Measurements from ENCODE around the gene KDM4B.

The KDM4B gene

DNA sequence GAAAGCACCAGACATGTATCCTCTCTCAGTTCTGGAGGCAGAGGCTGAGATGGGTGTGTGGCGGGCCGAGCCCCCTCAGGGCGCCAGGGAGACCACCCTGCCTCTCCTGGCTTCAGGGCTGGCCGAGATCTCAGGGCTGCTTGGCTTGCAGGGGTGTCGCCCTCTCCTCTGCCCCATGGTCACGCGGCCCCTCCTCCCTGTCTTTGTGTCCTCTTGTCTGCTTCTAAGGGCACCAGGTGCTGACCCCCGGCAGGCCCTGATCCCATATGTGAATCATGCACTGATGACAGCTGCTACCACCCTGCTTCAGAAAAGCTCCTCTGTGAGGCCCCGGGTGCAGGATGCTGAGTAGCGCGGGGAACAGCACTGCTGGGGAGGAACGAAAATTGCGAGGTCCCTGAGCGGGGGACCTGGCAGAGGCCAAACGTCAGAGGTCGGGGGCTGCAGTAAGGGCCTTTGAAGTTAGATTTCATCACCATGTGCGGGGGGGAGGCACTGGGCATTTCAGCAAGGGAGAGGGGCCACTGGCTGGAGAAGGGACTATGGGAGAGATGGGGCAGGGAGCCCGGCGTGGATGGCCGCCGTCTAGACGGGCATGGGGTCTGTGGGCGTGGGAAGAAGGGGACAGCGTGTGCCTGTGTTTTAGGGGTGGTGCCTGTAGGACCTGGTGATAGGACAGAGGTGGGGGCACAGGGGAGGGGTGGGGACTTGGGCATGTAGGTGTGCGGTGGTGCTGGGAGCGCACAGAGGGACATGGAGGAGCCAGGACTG lies 125.2 kb downstream of the KDM4B start:
- DNase-seq, result no peak

DNA sequence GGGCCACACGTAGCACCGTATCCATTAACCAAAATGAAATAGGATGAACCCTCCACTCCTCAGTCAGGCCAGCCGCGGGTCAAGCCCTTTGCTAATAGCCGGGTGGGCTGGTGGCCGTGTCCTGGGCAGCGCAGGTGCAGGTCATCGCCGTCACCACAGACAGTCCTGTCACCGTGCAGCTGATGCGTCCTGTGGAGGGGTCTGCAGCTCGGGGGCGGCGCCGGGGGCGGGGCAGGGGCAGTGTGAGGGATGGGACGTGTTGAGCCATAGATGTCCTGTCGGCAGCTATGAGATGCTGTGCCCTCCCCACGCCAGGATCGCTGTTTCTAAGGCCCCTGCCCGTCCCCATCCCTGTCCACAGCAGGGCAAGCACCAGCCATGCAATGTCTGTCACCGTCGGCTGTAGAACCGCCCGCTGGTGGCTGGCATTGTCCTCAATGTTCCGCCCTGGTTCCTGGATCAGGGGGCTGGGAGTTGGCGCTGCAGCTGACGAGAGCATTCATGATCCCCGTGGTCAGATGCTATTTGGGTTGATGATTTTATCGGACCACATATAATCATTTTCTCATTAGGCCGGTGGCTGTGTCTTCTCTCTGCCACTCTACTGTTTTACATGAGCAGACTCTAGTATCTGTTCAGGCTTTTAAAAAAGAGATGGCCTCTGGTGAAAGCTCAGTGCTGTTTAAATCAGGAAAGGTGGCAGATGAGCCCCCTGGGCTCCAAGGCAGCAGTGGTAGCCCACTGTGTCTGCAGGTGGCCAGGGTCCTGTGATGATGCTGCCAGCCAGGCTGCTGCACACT lies 126.1 kb downstream of the KDM4B start:
- DNase-seq, result no peak

DNA sequence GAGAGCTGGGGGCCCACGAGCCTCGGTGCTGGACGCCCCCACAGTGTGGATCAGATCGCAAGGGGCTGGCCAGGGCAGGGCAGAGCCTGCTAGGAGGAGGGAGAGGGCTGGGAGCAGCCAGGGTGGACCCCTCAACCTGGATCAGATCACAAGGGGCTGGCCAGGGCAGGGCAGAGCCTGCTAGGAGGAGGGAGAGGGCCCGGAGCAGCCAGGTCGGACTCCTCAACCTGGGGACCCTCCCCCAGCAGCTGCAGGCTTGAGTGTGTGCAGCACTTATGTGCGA lies 126.6 kb downstream of the KDM4B start:
- DNase-seq, result no peak

DNA sequence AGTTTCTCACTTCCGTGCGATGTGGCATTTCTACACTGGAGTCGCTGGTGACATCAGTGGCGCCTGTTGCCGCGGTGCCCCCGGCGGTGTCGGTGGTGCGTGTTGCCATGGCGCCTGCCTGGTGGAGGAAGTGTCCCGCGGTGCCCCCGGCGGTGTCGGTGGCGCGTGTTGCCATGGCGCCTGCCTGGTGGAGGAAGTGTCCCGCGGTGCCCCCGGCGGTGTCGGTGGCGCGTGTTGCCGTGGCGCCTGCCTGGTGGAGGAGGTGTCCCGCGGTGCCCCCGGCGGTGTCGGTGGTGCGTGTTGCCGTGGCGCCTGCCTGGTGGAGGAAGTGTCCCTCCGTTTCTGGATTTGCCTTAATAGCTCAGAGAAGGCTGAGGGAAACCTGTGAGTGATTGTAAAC lies 127.6 kb downstream of the KDM4B start:
- no peak for DNase-seq

DNA sequence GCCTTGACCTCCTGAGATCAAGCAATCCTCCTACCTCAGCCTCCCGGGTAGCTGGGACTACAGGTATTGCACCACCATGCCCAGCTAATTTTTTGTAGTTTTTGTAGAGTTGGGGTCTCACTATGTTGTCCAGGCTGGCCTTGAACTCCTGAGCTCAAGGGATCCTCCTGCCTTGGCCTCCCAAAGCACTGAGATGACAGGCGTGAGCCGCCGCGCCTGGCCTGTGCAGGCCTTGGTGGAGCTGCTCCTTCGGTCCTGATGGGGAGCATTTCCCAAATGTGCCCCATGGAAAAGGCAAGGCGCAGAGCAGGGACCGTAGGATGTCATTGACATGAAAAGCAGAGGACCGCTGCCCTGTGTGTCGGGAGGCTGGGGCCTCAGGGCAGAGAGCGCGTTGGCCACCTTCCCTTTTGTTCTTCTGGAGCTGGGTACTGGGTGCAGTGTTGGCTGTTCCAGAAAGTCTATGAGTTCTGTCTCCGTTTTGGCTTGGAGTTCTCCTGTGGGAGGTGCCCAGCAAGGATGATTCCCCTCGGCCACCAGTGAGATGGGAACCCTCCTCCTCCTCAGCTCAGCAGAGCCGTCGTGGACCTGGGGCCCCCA lies 128.5 kb downstream of the KDM4B start:
- DNase-seq, result no peak

DNA sequence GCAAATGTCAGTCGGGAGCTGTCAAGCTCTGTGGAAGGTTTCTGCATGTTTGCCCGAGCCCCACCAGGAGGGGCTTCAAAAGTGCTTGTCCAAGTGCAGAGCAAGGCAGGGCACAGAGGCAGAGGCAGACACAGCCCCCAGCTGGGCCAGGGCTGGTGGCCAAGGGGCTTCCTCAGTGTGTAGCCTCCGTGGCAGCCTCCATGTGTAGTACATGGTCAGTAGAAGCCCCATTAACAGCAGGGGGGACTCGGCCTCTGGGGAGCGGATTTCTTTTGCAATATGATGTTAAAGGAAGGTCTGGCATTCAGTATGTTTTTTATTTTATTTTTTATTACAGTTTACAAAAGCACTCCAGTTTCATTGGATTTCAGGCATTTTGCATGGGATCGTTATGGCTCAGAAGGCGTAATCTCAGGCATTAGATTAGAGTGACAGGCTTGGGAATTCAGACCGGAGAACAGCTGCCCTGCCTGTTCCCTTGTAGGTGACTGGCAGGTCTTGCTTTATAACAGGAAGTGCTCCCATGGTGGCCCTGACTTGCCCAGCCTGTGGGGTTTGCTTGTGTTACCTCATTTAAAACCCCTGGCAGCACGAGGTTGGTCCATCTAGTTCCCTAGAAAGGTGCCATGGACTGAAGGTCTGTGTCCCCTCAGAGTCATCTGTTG lies 129.2 kb downstream of the KDM4B start:
- DNase-seq, result no peak

DNA sequence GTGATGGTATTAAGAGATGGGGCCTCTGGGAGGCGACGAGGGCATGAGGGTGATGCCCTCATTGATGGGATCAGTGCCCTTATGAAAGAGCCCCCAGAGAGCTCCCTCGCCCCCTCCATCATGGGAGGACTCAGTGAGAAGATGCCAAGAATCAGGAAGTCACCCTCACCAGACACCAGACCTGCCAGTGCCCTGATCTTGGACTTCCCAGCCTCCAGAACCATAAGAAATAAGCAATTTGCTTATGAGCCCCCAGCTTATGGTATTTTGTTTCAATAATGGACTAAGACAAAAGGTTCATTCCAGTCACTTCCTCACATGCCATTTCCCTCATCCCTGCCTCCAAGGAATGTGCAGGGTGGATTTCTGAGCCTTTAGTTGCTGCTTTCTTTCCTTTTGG lies 129.7 kb downstream of the KDM4B start:
- DNase-seq, result no peak

DNA sequence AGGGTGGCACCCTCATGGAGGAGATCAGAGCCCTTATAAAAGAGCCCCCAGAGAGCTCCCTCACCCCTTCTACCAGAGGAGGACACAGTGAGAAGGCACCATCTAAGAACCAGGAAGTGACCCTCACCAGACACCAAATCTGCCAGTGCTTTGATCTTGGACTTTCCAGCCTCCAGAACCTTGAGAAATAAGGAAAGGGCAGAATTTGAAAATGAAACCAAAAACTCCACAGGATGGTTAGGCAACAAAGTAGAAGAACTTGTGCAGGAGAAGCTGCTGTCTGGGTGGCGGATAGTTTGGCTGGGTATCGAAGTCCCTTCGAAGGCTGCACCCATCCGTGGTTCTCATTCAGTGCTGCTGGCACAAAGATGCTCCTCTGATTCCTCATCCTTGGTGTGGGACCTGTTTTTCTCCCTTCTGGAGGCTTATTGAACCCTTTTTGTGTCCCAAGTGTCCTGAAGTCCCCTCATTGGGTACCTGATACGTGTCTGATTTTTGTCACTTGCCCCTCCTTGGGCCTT lies 130.8 kb downstream of the KDM4B start:
- DNase-seq, result no peak

DNA sequence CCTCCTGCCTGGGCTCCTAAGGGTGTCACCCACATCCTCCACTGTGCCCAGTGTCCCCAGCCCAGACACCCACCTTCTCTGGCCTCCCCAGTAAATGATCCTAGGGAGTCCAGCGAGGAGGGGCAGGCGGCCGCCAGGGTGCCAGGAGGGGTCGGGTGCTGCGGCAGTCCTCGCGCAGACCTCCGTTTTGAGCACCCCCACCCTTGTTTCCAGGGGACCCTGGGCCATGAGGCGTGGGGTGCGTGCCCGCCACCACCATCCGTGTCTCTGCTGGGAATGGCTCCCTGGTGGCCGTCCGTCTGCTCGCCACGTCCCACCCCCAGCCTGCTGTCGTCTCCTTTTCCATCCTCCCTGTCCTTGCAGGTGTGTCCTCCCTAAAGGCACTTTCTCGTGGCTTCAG lies 133.0 kb downstream of the KDM4B start:
- no peak for DNase-seq

DNA sequence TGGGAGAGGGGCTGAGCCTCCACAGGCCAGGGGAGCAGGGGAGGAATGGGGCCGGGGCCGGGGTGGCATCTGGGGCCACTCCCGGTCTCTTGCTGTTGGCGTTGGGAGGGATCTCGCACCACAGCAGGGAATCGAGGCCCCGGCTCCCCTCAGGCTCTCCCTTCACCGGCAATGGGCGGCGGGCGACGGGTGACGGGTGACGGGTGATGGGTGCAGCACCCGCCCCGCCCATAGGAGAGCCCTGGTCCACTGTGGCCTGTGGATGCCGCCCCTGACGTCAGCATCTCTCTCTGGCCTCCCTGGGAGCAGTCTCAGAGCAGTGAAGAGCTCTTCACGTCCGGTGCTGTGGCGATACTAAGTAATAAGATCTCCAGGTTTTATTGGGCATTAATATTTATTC lies 133.6 kb downstream of the KDM4B start:
- DNase-seq, result no peak

DNA sequence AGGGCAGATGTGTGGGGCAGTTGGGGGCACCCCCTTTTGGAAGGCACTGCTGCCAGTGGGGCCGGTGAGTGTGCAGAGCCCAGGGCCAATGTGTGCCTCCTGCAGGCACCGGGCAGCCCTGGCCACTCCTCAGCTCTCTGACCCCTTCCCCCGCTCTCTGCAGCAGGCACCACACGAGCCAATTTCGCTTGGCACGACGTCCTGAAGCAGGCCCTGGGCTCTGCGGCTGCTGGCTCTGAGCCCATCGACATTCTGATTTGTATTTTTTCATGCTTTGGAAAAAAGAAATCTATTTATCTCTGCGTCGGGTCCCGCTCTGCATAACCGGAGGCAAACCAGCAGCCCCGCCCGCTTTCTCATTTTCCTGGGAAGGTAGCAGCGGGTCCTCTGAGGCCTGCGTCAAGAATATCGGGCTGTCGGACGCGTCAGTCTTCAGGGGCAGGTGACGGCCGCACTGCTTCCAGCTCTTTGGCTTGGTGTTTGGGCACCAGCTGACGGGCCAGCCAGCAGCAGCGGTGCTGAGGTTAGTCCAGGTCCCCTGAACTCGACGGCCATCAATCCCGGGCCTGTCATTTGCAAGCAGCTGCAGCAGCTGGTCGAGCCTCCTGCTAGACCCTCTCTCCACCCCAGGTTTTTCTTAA lies 134.3 kb downstream of the KDM4B start:
- DNase-seq, result no peak

DNA sequence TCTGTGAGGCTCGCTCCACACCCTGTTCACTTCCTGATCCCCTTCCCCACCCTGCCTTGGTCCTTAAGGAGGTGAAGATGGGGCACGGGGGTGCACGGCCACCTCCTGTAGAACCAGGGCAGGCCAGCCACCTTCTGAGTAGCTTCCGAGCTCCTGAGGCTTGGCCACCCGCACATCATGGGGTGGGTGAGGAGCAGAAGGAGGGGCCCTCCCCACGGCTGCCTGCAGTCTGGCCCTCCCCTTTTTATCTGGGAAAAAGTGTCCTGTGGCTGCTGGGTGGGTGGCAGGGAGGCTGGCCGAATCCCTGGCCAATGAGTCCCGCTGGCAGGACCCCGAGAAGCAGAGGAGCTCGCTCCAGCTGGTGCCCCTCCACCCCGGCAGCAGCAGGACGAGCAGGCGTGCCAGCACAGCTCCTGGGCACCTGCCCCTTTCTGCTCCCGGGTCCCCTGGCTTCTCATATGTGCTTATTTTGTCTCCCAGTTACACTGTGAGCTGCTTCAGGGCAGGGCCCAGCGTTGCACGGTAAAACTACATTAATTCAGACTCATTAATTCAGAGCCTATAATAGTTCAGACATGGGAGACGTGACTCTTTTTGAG lies 135.0 kb downstream of the KDM4B start:
- DNase-seq, result no peak

DNA sequence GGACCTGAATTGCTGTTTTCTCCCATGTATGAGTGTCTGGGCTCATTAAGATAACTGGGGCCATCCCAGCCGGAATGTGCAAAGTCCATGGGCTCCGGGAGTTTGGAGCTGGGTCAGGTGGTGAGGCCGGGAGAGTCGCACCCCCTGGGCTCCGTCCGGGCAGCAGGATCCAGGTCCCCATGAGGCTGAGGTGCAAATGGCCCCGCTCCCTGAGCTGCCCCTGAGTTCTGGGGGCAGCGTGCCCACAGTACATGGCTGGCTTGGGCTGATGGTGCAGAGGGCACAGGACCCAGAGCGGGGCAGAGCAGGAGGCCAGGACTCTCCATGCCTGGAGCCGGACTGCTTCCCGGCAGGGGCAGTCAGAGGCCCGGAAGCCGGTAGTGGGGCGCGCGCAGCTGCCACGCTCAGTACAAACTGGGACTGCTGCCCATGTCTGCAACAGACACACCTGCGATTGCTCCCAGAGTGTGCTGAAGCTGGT lies 136.0 kb downstream of the KDM4B start:
- DNase-seq, result no peak

DNA sequence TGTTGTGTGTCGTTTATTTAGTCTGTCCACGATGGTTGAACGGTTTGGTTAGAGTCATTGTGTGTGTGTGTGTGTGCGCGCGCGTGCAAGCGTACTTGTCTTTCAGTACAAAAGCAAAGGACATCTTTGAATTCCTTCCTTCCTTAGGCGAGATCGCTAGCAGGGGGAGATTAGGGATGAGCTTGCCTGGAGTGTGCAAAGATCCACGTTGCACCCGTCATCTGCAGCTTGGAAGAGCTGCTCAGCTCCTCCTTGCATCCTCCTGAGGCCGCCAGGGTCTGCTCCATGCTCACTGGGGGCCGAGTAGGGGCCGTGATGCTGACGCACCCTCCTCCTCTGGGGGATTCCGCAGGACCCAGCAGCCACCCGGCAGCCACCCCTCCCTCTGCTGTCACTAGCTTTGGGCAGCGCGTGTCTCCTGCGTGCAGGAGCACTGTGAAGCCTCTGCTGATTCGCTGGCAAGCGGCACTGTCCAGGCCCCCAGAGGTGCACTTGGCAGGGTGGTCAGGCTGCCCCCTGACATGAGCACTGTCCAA lies 137.3 kb downstream of the KDM4B start:
- no peak for DNase-seq

DNA sequence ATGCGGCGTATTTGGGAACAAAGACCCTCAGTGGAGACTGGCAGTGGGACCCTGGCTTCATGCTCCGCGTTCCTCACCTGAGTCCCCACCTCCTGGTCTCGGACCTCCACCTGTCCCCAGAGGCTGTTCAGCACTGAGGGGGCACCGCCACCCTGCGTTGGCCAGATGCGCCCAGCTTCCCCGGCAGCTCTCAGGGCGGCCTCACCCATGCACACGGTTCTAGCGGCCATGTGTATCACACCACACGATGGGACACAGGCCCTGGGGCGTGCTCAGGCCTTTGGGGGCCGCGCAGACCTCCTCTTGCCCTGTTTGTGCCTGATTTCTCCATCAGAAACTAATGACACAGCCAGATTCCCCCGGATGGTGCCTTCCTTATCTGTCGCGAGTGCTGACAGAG lies 138.1 kb downstream of the KDM4B start:
- DNase-seq, result no peak

DNA sequence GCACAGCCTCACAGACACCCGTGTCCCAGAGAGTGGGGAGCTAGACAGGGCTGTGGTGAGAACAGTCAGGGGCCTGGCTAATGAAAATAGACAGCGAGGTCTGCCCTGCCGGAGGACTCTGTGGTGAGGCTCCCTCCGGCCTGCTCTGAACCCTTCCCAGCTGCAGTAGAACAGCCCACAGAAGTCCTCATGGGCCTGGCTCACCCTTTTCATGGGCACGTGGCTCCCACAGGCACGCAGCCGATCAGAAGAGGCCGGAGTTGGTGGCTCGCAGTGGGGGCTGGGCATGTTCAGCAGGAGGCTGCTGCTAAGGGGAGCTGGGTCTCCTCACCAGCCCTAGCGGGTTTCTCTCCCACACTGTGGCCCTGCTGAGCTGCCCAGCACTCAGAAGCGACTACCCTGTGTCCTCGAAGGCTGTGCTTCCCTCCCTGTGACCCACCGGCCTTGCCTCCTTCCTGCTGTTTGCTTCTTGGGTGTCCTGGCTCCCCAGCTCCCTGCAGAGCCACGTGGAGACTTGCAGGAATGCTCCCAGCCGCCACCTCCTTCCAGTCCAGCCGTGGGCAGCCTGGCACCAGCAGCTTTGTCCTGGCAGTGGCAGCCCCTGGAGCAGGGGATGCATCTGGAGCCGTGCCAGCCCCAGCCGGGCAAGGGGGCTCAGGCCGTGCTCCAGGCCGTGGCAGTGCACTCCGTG lies 138.7 kb downstream of the KDM4B start:
- no peak for DNase-seq

DNA sequence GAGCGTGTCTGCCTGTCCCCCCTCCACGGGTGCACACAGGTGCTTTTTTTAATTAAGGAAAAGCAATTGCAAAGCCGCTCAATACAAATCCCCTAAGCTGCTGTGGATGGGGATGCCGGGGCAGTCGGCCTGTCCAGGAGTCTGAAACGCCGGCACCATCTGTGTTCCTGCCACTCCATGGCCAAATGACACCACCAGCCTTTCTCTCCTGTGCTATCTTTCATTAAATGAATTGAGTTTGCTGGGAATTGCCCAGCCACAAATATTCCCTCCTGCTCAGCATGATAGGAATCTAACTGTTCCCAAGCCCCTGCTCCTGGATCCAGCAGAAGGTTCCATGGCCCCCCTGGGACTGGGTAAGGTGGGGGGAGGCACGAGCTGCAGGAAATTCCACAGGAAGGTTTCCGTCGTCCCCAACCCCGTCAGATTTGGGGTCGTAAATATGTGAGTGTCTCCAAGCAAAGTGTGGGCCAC lies 139.2 kb downstream of the KDM4B start:
- DNase-seq, result no peak

DNA sequence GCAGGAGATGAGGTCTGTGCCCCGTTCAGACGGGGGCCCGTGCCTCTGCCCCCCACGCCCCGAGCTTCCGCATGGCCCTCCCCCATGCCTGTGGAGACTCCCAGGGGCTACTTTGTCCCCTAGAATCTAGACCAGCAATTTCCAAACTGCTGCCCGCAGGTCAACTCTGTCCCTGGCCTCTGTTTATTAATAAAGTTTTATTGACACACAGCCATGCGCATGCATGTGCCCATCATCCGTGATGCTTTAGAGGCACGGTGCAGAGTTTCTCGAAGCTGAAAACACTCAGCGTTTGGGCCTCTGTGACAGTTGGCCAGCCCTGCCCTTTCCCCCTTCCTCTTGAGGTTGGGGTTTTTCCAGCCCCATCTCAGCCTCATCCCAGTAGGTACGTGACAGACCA lies 140.0 kb downstream of the KDM4B start:
- DNase-seq, result no peak

DNA sequence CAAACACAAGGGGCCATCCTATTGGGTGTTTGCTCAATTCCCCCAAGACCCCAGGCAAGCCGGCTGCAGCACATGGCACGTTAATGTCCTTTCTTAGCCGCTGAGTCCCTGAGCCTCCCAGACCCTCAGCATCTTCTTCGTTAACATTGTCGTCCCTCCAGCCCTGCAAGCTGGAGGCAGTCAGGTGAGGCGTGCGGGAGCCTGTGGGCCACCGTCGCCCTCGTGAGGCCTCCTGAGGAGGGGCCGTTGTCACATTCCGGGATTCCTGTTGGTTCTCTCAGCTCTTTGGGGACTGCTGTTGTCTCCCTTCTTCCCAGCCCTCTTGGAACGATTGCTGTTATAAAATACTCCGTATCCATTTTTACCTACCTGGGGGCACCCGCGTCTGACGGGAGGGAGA lies 140.6 kb downstream of the KDM4B start:
- no peak for DNase-seq

DNA sequence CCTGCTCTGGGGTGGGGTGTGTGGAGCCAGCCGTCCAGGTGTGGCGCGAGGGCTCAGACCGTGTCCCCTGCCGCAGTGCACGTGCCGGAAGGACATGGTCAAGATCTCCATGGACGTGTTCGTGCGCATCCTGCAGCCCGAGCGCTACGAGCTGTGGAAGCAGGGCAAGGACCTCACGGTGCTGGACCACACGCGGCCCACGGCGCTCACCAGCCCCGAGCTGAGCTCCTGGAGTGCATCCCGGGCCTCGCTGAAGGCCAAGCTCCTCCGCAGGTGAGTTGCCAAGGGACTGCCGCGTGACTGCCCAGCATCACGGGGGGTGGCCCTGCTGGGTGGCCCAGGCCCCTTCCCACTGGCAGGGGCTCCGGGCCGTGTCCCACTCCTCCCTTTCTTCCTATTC lies 141.6 kb downstream of the KDM4B start:
- no peak for DNase-seq

DNA sequence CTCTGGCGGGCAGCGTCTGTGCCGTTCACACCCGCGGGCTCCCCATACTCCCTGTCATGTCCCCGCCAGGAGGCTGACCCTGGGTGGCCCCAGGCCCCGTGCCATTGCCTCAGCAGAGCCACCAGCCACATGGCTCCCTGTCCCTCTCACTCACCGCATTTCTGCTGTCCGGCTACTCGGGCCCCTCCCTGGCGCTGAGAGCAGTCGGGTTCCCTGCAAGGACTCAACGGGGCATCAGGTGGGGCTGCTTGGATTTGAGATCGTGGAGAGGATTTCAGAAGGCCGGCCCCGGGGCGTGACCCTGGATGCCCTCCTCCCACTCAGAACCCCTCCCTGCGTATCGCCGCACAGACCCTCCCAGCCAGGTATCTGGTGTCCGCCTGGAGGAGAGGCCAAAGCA lies 142.1 kb downstream of the KDM4B start:
- DNase-seq, result no peak

All from CD4-positive, alpha-beta T cell treated with Interleukin-6 for 4 hours (primary cell).